GM12878 (cell line): ENCODE measurements around the gene ERC1. TPM values are rescaled to one million over a fixed set of nuclear protein-coding genes. Genes with fewer than 3 reads are reported as not detected.

Source experiments
- ATAC-seq: fragments of 200-7000 bp; cut with Tn5 transposase; 3 replicates; pipeline ENCODE4 v1.9.1; 2020; ENCODE audit warnings: mild to moderate bottlenecking, moderate library complexity
- BruUV-seq: library from RNA; stranded (reverse); fragments of 400-500 nt; replicated peaks from 2 replicates; lab custom pipeline; 2021; lab: Mats Ljungman, UMichigan
- CTCF ChIA-PET: fragments of 300-600 bp; sonication (Branson Sonifier 250); formaldehyde crosslinking; extraction: SDS; loops from one replicate; lab custom pipeline; 2021; ENCODE audit warnings: inconsistent platforms; lab: Yijun Ruan, JAX
- POLR2A ChIA-PET: fragments of 350-600 bp; formaldehyde crosslinking; extraction: SDS; loops from one replicate; lab custom pipeline; 2021; ENCODE audit warnings: inconsistent platforms; lab: Charles Lee
- RAD21 ChIA-PET: fragments of 300-600 bp; sonication (Branson Sonifier 250); formaldehyde crosslinking; loops from one replicate; lab custom pipeline; 2023; ENCODE audit warnings: antibody characterized with exemption; ENCODE audit not compliant: unreplicated experiment; lab: Charles Lee
- SMC1A ChIA-PET: fragments of 300-600 bp; sonication (Branson Sonifier 250); formaldehyde crosslinking; loops from one replicate; lab custom pipeline; 2023; ENCODE audit not compliant: unreplicated experiment, uncharacterized antibody; lab: Charles Lee
- DNase-seq: peaks from one replicate; pipeline ENCODE4 v3.0.0-alpha.2; 2011; ENCODE audit warnings: low read depth, low spot score
- FAIRE-seq: peaks from 3 replicates; lab custom pipeline; 2011; peaks lifted over from hg19 to GRCh38; lab: Jason Lieb, UNC
- H2AFZ ChIP-seq: 2 replicates; pipeline ENCODE4 v1.6.0; 2011; ENCODE audit warnings: low read depth, low read length, control low read depth; ENCODE audit not compliant: control insufficient read depth
- H3K27ac ChIP-seq: 2 replicates; pipeline ENCODE4 v1.5.1; 2011; ENCODE audit warnings: control low read depth; ENCODE audit not compliant: control insufficient read depth, insufficient read depth
- H3K27me3 ChIP-seq, 2 experiments: replicated peaks in 1 of 2; 2 replicates each; pipeline versions ENCODE4 v1.6.0 to v1.6.1; 2011; ENCODE audit warnings: low read length in 1 of 2; ENCODE audit not compliant: control insufficient read depth in 2 of 2, insufficient read depth in 2 of 2
- H3K36me3 ChIP-seq, 2 experiments: 2 replicates each; pipeline ENCODE4 v1.5.1; 2011; ENCODE audit warnings: low read length in 1 of 2; ENCODE audit not compliant: control insufficient read depth in 2 of 2, insufficient read depth in 2 of 2
- H3K4me1 ChIP-seq: 2 replicates; pipeline ENCODE4 v1.6.1; 2011; ENCODE audit warnings: mild to moderate bottlenecking, low read length, moderate library complexity, mixed read lengths; ENCODE audit not compliant: control insufficient read depth, insufficient read depth
- H3K4me2 ChIP-seq: 2 replicates; pipeline ENCODE4 v1.6.0; 2011; ENCODE audit warnings: control low read depth; ENCODE audit not compliant: control insufficient read depth, insufficient read depth
- H3K4me3 ChIP-seq: fragments of 200-600 bp; sonication (generic); 2 replicates; pipeline ENCODE4 v1.5.1; 2016
- H3K79me2 ChIP-seq: 2 replicates; pipeline ENCODE4 v1.6.0; 2011; ENCODE audit warnings: low read length; ENCODE audit not compliant: control insufficient read depth, insufficient read depth
- H3K9ac ChIP-seq: 2 replicates; pipeline ENCODE4 v1.8.0; 2011; ENCODE audit warnings: low read length, control low read depth, mixed read lengths; ENCODE audit not compliant: control insufficient read depth, insufficient read depth
- H3K9me3 ChIP-seq: replicated peaks from 3 replicates; pipeline ENCODE4 v1.5.1; 2011; ENCODE audit warnings: mild to moderate bottlenecking, low read length; ENCODE audit not compliant: control insufficient read depth, insufficient read depth
- H4K20me1 ChIP-seq: 2 replicates; pipeline ENCODE4 v1.6.0; 2011; ENCODE audit not compliant: control insufficient read depth, insufficient read depth
- BMI1 ChIP-seq: fragments of 450-650 bp; IDR thresholded peaks from 2 replicates; pipeline ENCODE4 v1.6.1; 2016; ENCODE audit warnings: mild to moderate bottlenecking, moderate library complexity, borderline replicate concordance
- E2F4 ChIP-seq: IDR thresholded peaks from 2 replicates; pipeline ENCODE4 v1.6.1; 2012; ENCODE audit warnings: low read depth, low read length, improper control_type of control experiment
- POU2F2 ChIP-seq: IDR thresholded peaks from 3 replicates; pipeline ENCODE4 v1.6.1; 2011; ENCODE audit warnings: low read depth, mild to moderate bottlenecking, low read length, borderline replicate concordance
- RAD21 ChIP-seq: IDR thresholded peaks from 2 replicates; pipeline ENCODE4 v1.6.1; 2011; ENCODE audit warnings: mild to moderate bottlenecking, low read depth, low read length, moderate library complexity; ENCODE audit not compliant: insufficient read depth
- RCOR1 ChIP-seq: conservative IDR thresholded peaks from 2 replicates; pipeline ENCODE4 v1.6.1; 2012; ENCODE audit warnings: low read depth, low read length, improper control_type of control experiment
- RUNX3 ChIP-seq: IDR thresholded peaks from 2 replicates; pipeline ENCODE4 v1.6.1; 2012; ENCODE audit warnings: low read length, inconsistent platforms
- ZNF384 ChIP-seq: IDR thresholded peaks from 2 replicates; pipeline ENCODE4 v1.6.1; 2012; ENCODE audit warnings: low read depth, mild to moderate bottlenecking, low read length, improper control_type of control experiment, borderline replicate concordance
- WGBS: methylation state at CpG from one replicate; pipeline ENCODE4 v1.1.6; 2016; ENCODE audit warnings: low lambda C conversion rate; ENCODE audit not compliant: insufficient replicate concordance, insufficient coverage; ENCODE audit errors: missing lambda C conversion rate; 5-methylcytosine and 5-hydroxymethylcytosine counted together
- in situ Hi-C: fragments of 300-500 bp; cut with MboI; formaldehyde crosslinking; loops from 9 replicates; pipeline ENCODE4 v1.14.3; 2018; ENCODE audit warnings: mixed read lengths
- intact Hi-C: fragments of 100-400 bp; cut with micrococcal nuclease; formaldehyde crosslinking; loops from one replicate; pipeline ENCODE4 v1.14.2; 2022; ENCODE audit not compliant: unreplicated experiment
- polyA plus RNA-seq, 11 experiments: library from polyadenylated mRNA; depleted of rRNA in 4 of 11; unstranded in 6 of 11; stranded (reverse) in 5 of 11; fragments of >200 nt; fragmentation: Nextera tagmentation in 4 of 11; fragmentation: Illumina TruSeq in 1 of 11; extraction: Ambion mirVana in 4 of 11; extraction: Trizol in 1 of 11; gene quantifications; 1 replicate in 1 of 11; 2 replicates in 10 of 11; pipeline versions ENCODE4 v1.2.1 to v1.2.3, GENCODE V29; 2011 to 2016; ENCODE audit warnings: inconsistent platforms in 2 of 11, missing spikeins in 2 of 11, low read depth in 1 of 11
- total RNA-seq, 4 experiments: library from RNA; depleted of rRNA in 3 of 4; stranded (reverse); fragments of >200 nt in 3 of 4; fragmentation: Illumina TruSeq in 1 of 4; extraction: Trizol in 1 of 4; gene quantifications; 2 replicates each; pipeline versions ENCODE4 v1.2.1 to v1.2.3, GENCODE V29; 2013 to 2021

ERC1 gene
- total and polyA plus RNA-seq, 10 of the 15 experiments (the other 5 are each of a cell fraction or from before 2014, with no cell fraction given) = 0.75 to 8.0 (median 5.0) TPM

DNA sequence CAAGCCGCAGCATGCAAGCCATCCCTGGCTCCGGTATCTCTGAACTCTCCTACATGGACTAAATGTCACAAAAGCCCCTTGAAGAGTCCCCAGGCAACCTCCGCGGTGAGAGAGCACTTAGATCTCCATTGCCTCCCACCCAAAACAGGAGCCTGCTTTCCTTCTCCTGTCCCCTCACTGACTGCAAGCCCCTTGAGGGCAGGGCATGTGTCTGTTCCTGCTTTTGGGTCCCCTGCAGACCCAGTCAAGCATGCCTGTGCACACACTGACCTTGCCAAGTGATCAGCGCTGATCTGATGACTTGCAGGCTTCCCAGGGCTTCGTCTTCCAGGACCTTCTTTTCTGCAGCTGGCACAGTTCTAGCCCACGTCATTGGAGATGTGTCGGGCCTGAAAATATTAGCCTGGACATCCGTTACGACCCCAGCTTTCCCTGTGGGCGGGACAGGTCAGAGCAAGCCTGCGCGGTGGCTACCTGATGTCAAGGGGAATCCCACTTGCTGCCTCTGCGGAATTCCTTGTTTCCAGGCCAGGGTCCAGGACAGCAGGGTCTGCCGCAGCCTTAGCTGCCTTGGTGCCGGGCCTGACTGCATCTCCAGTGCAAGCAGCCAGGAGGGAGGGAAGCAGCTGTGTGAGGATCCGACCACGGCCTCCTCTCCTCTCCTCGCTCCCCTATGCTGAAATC lies 510.8 kb downstream of the ERC1 start:
- H3K4me1 ChIP-seq = no peaks in the 10 kb centered on the region
- H3K79me2 ChIP-seq = no peaks in the 10 kb centered on the region
- CTCF ChIA-PET = interaction anchor here (1.1 kb wide), 1 partner anchor 8 kb away, joined by 3 read pairs; no protein-coding TSS in a partner anchor
- DNase-seq = no peak
- no peak overlapping the region for H3K27ac ChIP-seq
- SMC1A ChIA-PET = no interaction called here
- H3K4me3 ChIP-seq = no peak overlapping the region
- H3K9ac ChIP-seq = no peak overlapping the region
- RAD21 ChIA-PET = no interaction called here
- H4K20me1 ChIP-seq = no peaks in the 10 kb centered on the region
- no peak for ATAC-seq
- no peaks in the 10 kb centered on the region for H3K9me3 ChIP-seq
- intact Hi-C loops (no loop called here), in situ Hi-C loops (no loop called here)
- POLR2A ChIA-PET = no interaction called here
- no peak for TF ChIP-seq ZNF384
- TF ChIP-seq RCOR1 = no peak
- no peak for TF ChIP-seq BMI1
- TF ChIP-seq RAD21 = no peak
- TF ChIP-seq E2F4 = no peak
- no peak for TF ChIP-seq POU2F2
- no peak for TF ChIP-seq RUNX3
- WGBS = 75% methylated on average over 19 of the region's 19 CpGs
- H2AFZ ChIP-seq = no peak overlapping the region
- no TSS peak for BruUV-seq
- H3K36me3 ChIP-seq = no peaks in the 10 kb centered on the region
- no peaks in the 10 kb centered on the region for H3K27me3 ChIP-seq
- H3K4me2 ChIP-seq = no peak overlapping the region
- no peak for FAIRE-seq
